Mammary epithelial cell (primary cell): ENCODE measurements around the gene BBS9.

Source experiments
- EZH2 ChIP-seq: IDR thresholded peaks from 2 replicates; pipeline ENCODE4 v1.6.1; 2012; ENCODE audit warnings: low read length, inconsistent platforms, borderline replicate concordance
- TF ChIP-seq, protein P1 (sequence below), 2 donors: IDR thresholded peaks in 1 of 2; conservative IDR thresholded peaks in 1 of 2; 2 replicates each; pipeline ENCODE4 v1.5.1; 2011 to 2012; ENCODE audit warnings: inconsistent platforms in 2 of 2, low read length in 2 of 2, mild to moderate bottlenecking in 2 of 2, control low read depth in 1 of 2, low read depth in 1 of 2; ENCODE audit not compliant: insufficient read depth in 1 of 2; ENCODE audit errors: extremely low read depth in 1 of 2

DNA sequence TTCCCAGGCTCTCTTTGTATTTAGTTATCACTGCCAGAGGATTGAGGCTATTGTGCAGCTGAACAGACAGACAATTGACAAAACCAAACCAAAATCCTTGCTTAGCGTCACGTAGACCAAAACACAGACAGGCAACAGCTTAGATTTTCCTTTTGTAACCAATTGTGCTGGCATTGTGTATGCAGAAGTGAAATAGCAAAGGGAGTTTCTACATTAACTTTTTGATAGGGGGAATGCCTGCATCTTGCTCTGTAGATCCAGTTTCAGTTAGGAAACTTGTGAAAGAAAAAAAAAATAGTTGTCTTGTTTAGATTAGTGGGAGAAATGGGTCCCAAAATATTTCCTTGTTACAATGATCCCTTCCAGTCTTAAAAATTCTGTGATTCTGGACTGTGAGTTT, 333.8 kb downstream of the BBS9 start:
- TF ChIP-seq EZH2 = no peak
- TF ChIP-seq, protein P1, sequence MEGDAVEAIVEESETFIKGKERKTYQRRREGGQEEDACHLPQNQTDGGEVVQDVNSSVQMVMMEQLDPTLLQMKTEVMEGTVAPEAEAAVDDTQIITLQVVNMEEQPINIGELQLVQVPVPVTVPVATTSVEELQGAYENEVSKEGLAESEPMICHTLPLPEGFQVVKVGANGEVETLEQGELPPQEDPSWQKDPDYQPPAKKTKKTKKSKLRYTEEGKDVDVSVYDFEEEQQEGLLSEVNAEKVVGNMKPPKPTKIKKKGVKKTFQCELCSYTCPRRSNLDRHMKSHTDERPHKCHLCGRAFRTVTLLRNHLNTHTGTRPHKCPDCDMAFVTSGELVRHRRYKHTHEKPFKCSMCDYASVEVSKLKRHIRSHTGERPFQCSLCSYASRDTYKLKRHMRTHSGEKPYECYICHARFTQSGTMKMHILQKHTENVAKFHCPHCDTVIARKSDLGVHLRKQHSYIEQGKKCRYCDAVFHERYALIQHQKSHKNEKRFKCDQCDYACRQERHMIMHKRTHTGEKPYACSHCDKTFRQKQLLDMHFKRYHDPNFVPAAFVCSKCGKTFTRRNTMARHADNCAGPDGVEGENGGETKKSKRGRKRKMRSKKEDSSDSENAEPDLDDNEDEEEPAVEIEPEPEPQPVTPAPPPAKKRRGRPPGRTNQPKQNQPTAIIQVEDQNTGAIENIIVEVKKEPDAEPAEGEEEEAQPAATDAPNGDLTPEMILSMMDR (conservative IDR thresholded peaks at IDR 0.05 in 1 of 2, IDR thresholded peaks at IDR 0.05 in 1 of 2; ENCODE audit: extremely low read depth in 1 of 2, insufficient read depth in 1 of 2, low read depth in 1 of 2, low read length in 2 of 2) = no peak
